DOHH2 (cell line): ENCODE results near the gene MYCN.

Experiments used
- H3F3A ChIP-seq: fragments of 200-600 bp; sonication (generic), shearing (Covaris generic); 2 replicates; pipeline ENCODE4 v1.6.0; 2016; ENCODE audit warnings: antibody characterized with exemption, mild to moderate bottlenecking; ENCODE audit not compliant: control insufficient read depth, insufficient read depth
- H3K27ac ChIP-seq: fragments of 200-600 bp; sonication (generic); 2 replicates; pipeline ENCODE4 v1.5.1; 2014; ENCODE audit warnings: low read depth, mild to moderate bottlenecking, low read length, moderate library complexity
- H3K27me3 ChIP-seq: fragments of 200-600 bp; sonication (generic); 2 replicates; pipeline ENCODE4 v1.6.1; 2014; ENCODE audit warnings: mild to moderate bottlenecking, low read length, mixed read lengths; ENCODE audit not compliant: control insufficient read depth
- H3K36me3 ChIP-seq: fragments of 200-600 bp; sonication (generic); 2 replicates; pipeline ENCODE4 v1.6.1; 2014; ENCODE audit warnings: mild to moderate bottlenecking, low read length, moderate library complexity, mixed read lengths; ENCODE audit not compliant: control insufficient read depth
- H3K4me1 ChIP-seq: fragments of 200-600 bp; sonication (generic); 2 replicates; pipeline ENCODE4 v1.6.1; 2014; ENCODE audit warnings: mild to moderate bottlenecking, low read length, mixed read lengths; ENCODE audit not compliant: control insufficient read depth
- H3K4me2 ChIP-seq: fragments of 200-600 bp; sonication (generic); 2 replicates; pipeline ENCODE4 v1.6.0; 2014; ENCODE audit warnings: mild to moderate bottlenecking, low read length, moderate library complexity
- H3K4me3 ChIP-seq: fragments of 200-600 bp; sonication (generic); 2 replicates; pipeline ENCODE4 v1.5.1; 2014; ENCODE audit warnings: mild to moderate bottlenecking, low read length, mixed read lengths
- H3K79me2 ChIP-seq: fragments of 200-600 bp; sonication (generic); 2 replicates; pipeline ENCODE4 v1.6.1; 2014; ENCODE audit warnings: mild to moderate bottlenecking, low read length, mixed read lengths; ENCODE audit not compliant: control insufficient read depth
- H3K9me2 ChIP-seq: fragments of 200-600 bp; sonication (generic); replicated peaks from 2 replicates; pipeline ENCODE4 v1.6.1; 2014; ENCODE audit warnings: mild to moderate bottlenecking, low read length, mixed read lengths; ENCODE audit not compliant: control insufficient read depth
- H3K9me3 ChIP-seq: fragments of 200-600 bp; sonication (generic); 2 replicates; pipeline ENCODE4 v1.6.1; 2014; ENCODE audit warnings: antibody characterized with exemption, low read length, mixed read lengths; ENCODE audit not compliant: control insufficient read depth, insufficient read depth
- H4K20me1 ChIP-seq: fragments of 200-600 bp; sonication (generic); 2 replicates; pipeline ENCODE4 v1.6.0; 2014; ENCODE audit warnings: low read depth, mild to moderate bottlenecking, antibody characterized with exemption, low read length, moderate library complexity; ENCODE audit not compliant: control insufficient read depth, insufficient read depth
- CTCF ChIP-seq: fragments of 200-600 bp; sonication (generic); IDR thresholded peaks from one replicate; pipeline ENCODE4 v1.5.1; 2014; ENCODE audit warnings: antibody characterized with exemption, mild to moderate bottlenecking, low read depth, low read length; ENCODE audit not compliant: poor library complexity, severe bottlenecking
- EZH2phosphoT487 ChIP-seq: fragments of 200-600 bp; sonication (generic); IDR thresholded peaks from 2 replicates; pipeline ENCODE4 v1.6.1; 2017; ENCODE audit warnings: borderline replicate concordance, mild to moderate bottlenecking, antibody characterized with exemption, low read length, moderate library complexity, mixed read lengths

Gene MYCN

GRCh38 chr2:15990151-15991101 lies 50.1 kb downstream of the MYCN start:
- no peak overlapping the region for H3K4me3 ChIP-seq
- no peaks in the 10 kb centered on the region for H3K4me1 ChIP-seq
- H3K79me2 ChIP-seq = no peaks in the 10 kb centered on the region
- no peaks in the 10 kb centered on the region for H4K20me1 ChIP-seq
- no peaks in the 10 kb centered on the region for H3K27me3 ChIP-seq
- H3K9me3 ChIP-seq = no peaks in the 10 kb centered on the region
- no peaks in the 10 kb centered on the region for H3F3A ChIP-seq
- TF ChIP-seq EZH2phosphoT487 (no peak), CTCF (no peak)
- no peak overlapping the region for H3K27ac ChIP-seq
- no peak overlapping the region for H3K4me2 ChIP-seq
- no peaks in the 10 kb centered on the region for H3K9me2 ChIP-seq
- H3K36me3 ChIP-seq = no peaks in the 10 kb centered on the region

- H3K4me3 ChIP-seq = no peak overlapping the region
- no peaks in the 10 kb centered on the region for H3K4me1 ChIP-seq
- H3K27ac ChIP-seq = no peak overlapping the region
Observed at GRCh38 chr2:15991231-15991630, 50.9 kb downstream of the MYCN start.

GRCh38 chr2:15992457-15993231 lies 52.3 kb downstream of the MYCN start:
- TF ChIP-seq EZH2phosphoT487 (no peak), CTCF (no peak)
- Histone ChIP-seq H3K9me2 (no peaks in the 10 kb centered on the region), H3K4me2 (no peak overlapping the region), H4K20me1 (no peaks in the 10 kb centered on the region), H3K79me2 (no peaks in the 10 kb centered on the region), H3F3A (no peaks in the 10 kb centered on the region), H3K36me3 (no peaks in the 10 kb centered on the region), H3K27ac (no peak overlapping the region), H3K27me3 (no peaks in the 10 kb centered on the region), H3K9me3 (no peaks in the 10 kb centered on the region), H3K4me3 (no peak overlapping the region), H3K4me1 (no peaks in the 10 kb centered on the region)

More at GRCh38 chr2:15991231-15991630, 50.9 kb downstream of the MYCN start:
- no peaks in the 10 kb centered on the region for H3K27me3 ChIP-seq
- no peaks in the 10 kb centered on the region for H3K9me2 ChIP-seq
- no peak for TF ChIP-seq CTCF
- TF ChIP-seq EZH2phosphoT487 = no peak
- H3F3A ChIP-seq = no peaks in the 10 kb centered on the region
- H3K79me2 ChIP-seq = no peaks in the 10 kb centered on the region
- H3K36me3 ChIP-seq = no peaks in the 10 kb centered on the region
- no peak overlapping the region for H3K4me2 ChIP-seq
- no peaks in the 10 kb centered on the region for H4K20me1 ChIP-seq
- no peaks in the 10 kb centered on the region for H3K9me3 ChIP-seq
